GM19351 (cell line): ENCODE measurements around the gene SLC35F3.
"Not testable (repeated sequence)": the region's sequence is repeated elsewhere in the genome, so short reads cannot be mapped to it uniquely, and the experiment has no call there.

Experiments used
- ATAC-seq: cut with Tn5 transposase; IDR thresholded peaks from one replicate; pipeline ENCODE4 v1.9.1; 2021; ENCODE audit warnings: mild to moderate bottlenecking, moderate library complexity; ENCODE audit not compliant: unreplicated experiment

SLC35F3 gene

DNA sequence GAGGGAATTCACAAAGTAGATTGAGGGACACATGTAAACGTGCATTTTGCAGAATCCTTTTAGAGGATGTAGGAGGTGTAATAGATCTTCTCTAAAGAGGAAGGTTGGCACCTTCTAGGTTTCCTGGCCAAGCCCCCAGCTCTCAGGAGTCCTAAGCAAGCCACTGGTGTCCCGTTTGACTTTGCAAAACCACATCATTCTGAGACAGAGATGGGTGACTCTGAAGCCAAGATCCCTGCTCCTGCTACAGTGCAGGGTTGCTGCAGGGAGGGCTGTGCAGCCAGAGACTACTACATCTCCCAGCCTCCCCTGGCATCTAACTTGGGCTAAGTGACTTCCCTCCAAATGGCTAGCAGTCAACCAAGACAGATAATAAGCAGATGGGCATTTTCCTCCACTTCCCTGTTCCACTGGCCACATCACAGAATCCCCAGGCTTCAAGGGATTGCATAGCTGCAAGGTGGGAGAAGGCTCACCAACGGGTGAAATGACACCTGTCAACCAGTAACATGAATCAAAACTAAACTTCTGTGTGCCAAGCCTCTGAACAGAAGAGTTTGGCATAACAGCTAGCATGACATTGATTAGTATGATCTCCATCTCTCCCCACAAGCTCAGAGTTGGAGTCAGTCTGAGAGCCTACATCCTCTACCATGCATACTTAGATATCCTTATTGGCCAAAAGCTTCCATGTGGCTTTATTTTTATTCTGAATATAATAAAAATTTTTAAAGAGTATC is 339.2 kb downstream of the SLC35F3 start:
- no peak for ATAC-seq

DNA sequence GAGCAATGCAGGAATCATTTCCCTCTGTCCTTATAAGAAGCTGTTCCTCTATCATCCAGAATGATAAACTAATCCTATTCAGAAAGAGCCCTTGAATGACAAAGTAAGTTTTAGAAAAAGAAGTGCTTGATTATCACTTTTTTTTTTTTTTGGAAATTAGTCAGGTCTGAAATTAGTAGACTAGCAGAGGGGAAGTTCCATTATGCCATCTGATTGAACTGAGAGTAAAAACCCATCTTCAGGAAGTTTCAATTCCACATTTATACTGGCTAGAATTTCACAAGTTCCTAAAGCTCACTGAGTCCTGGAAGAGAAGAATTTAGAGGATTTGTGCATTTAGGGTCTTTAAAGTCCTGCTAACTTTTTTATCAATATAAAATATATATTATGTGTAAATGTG is 340.0 kb downstream of the SLC35F3 start:
- peak; percentile 35 for ATAC-seq

DNA sequence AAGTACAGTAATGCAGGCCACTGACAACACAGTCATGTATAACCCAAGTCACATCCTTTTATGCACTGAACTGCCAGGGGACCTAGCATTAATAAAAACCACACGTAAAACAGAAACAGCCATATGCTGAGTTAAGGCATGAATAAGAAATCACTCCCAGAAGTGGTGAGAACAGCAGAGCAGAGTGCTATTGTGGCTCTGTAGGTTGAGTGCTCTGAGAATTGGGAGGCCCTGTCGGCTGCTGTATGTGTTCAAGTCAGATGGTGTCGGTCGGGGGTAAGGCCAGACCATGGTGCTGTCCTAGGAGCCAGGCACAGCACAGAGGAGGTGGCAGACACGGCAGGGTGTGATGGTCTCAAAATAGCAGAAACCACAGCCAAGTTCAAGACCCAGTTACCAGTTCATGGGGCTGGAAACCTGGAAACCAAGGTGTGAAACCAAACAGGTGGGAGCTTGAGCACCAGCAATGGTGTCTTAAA is 342.2 kb downstream of the SLC35F3 start:
- peak; percentile 80 for ATAC-seq

DNA sequence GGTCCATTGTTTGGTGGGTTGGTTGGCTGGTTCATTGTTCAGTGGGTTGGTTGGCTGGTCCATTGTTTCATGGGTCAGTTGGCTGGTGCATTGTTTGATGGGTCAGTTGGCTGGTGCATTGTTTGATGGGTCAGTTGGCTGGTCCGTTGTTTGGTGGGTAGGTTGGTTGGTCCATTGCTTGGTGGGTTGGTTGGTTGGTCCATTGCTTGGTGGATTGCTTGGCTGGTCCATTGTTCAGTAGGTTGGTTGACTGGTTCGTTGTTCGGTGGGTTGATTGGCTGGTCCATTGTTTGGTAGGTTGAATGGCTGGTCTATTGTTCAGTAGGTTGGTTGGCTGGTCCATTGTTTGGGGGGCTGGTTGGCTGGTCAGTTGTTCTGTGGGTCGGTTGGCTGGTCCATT is 343.3 kb downstream of the SLC35F3 start:
- not testable (repeated sequence) for ATAC-seq

DNA sequence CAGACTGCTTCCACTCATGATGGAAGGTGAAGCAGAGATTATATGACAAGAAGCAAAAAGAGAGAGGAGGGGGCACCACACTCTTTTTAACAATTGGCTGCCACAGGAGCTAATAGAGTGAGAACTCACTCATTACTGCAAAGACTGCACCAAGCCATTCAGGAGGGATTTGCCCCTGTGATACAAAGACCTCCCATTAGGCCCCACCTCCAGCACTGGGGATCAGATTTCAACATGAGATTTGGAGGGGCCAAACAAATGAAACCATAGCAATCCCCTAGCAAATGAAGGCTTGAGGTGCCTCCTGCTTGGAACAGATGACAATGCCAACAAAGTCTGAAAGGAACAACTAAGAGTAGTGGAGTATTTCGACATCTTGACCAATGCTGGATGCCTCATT is 346.3 kb downstream of the SLC35F3 start:
- ATAC-seq = no peak

DNA sequence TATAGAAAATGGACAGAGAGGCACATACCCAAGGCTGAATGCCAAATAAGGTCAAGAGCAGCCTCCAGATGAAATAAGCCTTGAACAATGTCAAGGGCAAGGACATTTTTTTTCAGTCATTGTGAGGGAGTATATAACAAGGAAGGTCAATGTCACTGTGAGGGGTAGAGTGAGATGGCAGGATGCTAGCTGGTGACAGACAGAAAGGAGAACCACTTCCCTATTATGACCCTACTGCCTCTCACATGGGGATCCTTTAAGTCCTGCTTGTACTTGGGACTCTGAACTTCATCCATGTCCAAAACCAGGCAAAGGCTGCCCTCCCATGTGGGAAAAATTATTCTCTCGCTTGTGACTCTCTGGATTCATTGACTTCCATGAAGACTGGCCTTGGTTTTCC is 349.3 kb downstream of the SLC35F3 start:
- ATAC-seq = no peak

DNA sequence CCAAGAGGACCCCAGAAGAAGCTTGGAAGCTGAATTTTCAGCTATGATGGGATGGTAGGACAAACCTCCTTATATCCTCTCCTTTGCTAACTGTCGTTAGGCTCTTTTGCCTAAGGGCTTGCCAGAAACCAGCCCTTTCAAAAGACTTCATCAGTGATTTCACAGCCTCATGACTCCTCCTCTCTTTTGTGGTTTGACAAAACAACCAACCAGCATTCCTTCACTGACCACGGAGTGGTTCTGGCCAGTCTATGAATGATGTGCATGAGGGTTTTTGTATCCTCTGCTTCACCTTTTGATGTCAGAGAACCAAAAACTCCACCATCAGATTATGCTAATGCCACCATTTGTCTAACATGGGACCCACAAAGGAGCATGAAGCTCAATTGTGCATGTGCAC is 351.9 kb downstream of the SLC35F3 start:
- no peak for ATAC-seq

DNA sequence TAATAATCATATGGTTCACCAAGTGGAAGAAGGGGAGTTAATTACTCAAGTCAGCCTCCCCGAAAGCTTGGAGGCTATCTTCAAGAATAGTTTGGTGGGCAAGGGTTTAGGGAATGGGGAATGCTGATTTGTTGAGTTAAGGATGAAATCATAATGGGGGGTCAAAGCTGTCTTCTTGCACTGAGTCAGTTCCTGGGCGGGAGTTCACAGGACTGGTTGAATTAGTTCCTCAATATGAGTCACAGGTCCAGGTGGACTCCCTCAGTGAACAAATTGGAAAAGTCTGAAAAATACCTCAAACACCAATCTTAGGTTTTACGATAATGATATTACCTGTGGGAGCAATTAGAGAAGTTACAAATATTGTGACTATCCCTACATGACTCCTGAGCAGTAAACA is 353.6 kb downstream of the SLC35F3 start:
- ATAC-seq = no peak

DNA sequence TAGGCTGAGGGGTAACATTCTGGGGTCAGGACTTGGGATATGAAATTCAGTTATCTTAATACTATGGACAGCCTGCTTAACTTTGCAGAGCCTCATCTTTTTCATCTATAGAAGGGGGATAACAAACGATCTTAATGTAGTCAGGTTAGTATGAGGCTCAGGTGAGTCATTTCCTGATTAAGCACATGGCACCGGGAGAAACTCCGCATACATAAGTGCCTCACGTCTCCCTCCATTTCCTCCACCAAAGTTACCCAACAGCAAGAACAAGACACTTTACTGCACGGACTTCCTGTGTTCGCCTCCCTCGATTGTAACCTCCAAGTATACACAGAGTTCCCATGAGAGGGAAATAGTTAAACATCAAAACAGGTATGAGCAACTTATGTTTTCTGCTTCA is 356.1 kb downstream of the SLC35F3 start:
- ATAC-seq = no peak

DNA sequence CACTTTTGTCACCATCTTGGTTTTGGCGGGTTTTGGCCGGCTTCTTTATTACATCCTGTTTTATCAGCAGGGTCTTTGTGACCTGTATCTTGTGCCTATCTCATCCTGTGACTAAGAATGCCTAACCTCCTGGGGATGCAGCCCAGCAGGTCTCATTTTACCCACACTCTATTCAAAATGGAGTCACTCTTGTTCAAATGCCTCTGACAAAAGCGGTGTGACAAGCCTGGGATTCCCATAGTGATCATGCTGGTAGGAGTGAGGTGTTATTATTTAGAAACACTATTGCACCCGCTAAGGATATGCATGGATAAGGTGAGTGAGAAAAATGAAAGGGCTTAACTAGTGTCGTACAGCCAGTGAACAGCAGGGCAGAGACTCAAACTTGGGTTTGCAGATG is 357.1 kb downstream of the SLC35F3 start:
- no peak for ATAC-seq

DNA sequence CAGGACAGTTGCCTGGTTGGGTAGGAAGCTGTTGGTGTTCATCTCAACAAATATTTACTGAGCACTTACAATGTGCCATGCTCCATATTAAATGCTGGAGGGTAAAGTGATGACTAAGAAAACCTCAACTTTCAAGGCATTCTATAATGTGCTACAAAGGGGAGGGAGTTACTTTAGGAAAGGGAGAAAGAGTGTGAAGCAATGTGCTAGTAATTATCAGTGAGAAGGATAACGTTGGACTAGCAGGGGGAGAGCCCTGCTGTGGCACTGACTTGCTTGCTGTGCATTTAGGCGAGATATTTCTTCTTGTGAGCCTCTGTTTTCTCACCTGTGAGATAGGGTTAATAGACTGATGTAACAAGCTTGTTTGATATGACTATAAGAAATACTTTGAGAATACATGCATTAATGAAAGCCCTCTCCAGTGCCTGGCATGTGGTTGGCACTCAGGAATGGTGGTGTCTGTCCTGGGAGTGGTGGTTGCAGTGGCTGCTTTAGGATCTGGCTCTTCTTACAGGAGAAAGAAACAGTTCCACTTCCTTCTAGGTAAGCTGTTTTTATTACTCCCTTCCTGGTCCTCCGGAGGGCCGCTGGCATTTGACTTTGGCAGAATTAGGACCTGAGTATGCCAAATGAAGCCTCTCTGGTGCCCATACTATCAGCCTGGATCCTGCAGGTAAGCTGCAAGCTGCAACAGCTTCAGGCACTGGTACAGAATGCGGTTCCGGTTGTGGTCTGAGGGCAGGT is 357.7 kb downstream of the SLC35F3 start:
- no peak for ATAC-seq

DNA sequence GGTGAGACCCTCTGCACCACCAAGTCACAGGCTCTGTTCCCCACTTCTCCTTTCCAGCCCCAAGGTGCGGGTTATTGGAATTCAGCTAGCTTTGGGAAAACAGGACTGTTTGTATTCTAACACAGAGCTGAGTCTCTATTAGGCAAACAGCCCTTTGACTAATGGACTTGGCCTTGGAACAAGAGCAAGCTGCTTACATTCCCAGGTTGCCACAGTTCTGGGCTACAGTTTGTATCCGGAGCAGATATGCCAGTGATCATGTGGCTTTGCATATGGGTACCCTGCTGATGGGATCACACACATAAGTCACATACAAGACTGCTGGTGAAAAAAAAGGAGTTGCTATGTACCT is 358.3 kb downstream of the SLC35F3 start:
- ATAC-seq = no peak

DNA sequence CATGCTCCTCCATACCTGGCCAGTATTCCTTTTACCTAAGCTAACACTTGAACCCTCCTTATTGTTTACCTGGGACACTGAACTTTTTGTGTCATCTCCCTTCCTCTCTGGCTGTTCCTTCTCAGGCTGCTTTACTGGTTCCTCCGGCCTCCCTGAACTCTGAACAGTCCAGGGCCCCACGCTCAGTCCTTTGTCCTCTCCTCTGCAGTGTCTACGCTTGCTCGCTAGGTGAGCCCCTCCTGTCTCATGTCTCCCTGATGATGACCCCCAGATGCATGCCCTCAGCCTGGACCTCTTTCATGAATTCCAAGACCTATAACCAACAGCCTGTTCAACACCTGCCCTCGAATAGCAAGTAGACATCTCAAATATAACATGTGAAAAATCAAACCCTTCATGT is 360.4 kb downstream of the SLC35F3 start:
- ATAC-seq = no peak

DNA sequence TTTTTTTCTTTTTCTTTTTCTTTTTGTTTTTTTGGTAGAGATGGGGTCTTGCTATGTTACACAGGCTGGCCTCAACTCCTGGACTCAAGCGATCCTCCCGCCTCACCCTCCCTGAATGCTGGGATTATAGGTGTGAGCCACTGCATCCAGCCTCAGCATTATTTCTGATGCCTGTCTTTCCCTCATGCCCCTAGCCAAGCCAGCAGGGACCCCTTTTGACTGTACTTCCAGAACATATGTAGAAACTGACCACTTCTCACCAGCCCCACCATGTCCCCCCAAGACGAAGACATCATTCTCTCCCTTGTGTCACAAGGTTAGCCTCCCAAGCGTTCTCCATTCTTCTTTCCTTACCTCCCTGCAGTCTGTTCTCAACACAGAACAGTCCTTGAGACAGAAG is 360.8 kb downstream of the SLC35F3 start:
- no peak for ATAC-seq

DNA sequence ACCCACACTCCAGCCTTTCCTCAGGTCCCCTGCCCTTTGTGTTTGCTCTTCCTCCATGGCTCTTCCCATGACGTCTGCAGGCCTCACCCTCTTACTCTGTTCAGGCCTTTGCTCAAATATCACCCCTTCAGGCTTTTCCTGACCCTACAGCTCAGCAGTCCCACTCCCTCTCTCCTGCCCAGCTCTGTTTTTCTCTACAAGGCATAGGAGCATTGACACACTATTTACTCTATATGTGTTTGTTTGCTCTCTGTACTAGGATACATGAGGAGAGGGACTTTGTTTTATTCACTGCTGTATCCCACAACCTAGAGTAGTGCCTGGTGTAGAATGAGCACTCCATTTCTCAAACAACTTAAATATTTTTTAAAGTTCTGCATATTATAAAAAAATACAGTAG is 361.4 kb downstream of the SLC35F3 start:
- no peak for ATAC-seq

DNA sequence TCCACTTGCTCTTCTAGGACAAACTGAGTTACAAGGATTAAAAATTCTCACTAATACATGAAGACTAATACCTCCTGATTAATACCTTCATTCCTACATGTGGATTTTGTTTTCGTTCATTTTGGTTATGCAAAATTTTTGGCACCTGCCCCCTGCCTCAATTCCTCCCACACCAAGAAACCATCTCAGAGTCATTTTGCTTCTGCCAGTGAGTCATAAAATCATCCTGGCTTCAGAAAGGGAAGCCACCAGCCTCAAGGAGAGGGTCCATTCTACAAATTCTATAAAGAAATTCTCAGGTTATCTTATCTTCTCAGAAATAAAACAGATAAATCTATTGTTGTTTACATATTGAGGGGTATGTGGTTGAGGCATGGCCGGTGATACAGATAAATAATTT is 365.6 kb downstream of the SLC35F3 start:
- no peak for ATAC-seq

DNA sequence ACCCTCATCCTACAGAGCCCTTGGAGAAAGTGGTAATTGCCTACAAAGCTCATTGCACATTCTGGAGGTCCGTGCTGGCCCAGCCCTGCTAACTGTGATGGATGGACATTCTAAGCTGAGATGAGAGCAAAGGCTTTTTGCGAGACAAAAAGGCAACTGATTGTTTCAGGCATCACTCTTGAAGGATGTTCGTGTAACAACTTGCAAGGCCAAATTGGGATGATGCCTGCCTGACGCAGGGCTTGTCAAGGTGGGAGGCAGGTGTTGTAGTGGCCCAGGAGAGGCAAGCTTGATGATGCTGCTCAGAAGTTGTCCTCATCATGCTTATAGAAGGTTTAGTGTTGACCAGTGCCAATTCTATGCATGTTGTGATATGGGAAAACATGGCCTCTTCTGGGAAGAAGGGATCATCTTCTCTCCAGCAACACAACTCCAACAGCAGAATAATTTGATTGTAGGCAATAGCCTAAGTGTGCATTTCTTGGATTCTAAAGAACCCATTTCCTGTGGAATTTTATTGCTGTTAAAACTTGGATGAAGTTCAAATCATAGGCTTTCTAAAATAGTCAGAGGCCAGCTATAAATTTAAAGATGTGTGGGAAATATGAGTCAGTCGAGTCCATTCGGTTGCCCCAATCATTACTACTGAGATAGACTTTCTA is 366.2 kb downstream of the SLC35F3 start:
- no peak for ATAC-seq

DNA sequence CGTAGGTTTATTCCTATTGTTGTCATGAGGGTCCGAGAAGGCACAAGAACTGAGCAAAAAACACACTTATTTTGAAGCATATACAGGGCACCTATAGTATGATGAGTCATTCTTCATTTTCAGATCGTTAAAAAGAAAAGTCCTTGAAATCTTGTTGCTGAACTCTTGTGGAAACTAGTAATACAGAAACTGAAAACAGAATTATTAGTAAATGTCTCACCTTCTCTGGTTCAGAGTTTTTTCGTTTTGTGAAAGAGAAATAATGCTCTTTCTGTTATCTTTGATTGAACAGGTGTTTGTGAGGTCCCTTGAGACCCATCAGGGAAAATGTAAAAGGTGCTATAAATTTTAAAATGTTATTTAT is 366.7 kb downstream of the SLC35F3 start:
- peak; percentile 96 for ATAC-seq

DNA sequence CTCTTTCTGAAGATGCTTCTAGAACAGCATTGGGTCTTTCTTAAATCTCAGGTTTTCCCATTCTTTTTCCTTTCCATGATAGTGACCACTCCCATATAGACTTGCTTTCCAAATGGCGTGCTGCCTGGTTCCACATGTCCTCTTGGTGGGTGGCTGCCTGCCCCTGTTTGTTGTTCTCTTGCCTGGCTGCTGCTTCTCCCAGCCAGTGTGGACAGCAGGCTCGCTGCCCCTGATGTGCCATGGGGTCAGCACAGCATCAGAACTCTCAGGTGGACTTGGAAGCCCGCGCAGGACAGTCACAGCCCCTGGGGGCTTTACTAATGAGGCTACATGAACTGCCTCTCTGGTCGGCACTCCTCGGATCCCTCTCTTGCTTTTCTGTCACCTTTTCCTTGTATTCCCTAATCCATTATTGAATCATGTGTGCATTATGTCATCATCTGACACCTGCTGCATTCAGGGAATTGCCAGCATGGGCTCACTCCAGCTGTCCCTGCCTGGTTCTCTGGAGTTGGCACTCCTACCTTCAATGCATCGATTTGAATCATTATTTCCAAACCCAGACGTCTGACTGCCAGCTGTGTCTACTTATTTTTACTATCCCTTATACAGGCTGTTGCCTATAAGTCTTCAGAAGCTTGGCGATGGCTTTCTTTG is 368.3 kb downstream of the SLC35F3 start:
- ATAC-seq = no peak

DNA sequence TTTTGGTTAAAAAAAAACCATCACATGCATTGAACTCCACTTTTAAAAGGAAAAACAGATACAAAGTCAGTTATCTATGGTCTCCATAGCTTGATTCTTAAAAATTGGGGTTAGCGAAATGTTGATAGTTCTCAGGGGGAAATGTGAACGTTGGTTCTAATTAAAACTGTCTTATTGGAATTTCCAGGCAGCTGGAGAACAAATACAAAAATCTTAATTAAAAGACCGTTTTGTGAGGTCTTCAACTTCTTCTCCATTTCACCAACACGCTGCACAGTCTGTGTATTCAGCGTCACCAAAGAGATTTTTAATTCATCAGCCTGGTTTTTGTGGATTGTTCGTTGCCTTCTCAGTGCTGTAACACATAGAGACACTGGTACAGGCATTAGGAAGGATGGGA is 369.5 kb downstream of the SLC35F3 start:
- no peak for ATAC-seq

DNA sequence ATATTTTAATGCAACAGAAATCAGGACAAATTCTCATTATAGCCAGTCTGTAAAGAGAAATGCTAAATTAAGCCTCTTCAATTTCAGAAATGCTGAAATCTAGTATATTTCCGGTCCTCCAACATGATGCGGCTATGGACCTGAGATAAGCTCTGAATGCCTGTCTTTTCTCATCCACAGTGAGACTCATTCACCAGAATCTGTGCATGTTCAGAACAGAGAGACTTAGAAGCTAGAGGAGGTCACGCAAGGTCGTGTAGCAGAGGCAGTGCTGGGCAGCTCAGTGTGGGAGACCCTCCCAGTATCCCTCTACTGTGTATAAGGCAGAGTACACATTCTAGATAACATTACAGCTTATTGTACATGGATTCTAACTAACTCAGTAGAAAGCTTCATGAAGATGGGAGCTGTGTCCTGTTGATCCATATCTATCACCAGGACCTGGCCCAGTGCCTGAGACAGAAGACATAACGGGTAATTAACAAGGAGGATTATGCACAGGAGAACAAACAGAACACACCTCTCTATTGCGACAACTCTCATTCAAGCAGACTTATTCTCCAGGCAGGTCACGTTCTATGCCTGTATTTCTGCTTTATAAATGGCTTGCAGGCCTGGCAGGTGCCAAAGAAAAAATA is 371.8 kb downstream of the SLC35F3 start:
- ATAC-seq = no peak
